Measurements from ENCODE around the gene CEACAM1.
"Not testable (repeated sequence)": the region's sequence is repeated elsewhere in the genome, so short reads cannot be mapped to it uniquely, and the experiment has no call there.

CEACAM1 gene

GRCh38 chr19:42473686-42474085 lies 54.6 kb downstream of the CEACAM1 start:
- DNase-seq (ENCODE audit: low spot score): no peak

DNA sequence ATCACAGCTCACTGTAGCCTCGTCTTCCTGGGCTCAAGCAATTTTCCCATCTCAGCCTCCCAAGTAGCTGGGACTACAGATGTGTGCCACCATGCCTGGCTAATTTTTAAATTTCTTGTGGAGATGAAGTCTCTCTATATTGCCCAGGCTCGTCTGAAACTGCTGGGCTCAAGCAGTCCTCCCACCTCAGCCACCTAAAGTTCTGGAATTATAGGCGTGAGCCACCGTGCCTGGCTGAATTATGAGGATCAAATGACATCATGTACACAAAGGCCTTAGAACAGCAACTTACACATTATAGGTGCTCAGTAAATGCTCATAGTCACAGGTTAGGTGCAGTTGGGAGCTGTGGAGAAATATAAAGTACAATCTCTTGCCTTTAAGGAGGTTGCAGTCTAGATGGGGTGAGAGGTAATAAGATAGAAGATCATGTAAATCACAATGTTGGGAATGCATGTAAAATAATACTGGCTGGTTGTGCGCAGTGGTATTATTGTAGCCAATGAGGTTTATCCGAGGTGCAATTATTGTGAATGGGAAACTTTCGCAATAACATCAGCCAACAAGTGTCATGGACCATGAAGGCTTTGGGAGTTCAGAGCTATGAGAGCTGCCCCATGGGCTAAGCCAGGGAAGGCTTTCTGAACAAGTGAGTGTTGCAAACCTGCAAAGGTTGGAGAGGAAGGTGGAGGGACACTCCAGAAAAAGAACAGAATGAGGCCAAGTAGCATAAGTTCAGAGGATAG lies 55.7 kb downstream of the CEACAM1 start:
- no peak for DNase-seq (ENCODE audit: low spot score)

DNA sequence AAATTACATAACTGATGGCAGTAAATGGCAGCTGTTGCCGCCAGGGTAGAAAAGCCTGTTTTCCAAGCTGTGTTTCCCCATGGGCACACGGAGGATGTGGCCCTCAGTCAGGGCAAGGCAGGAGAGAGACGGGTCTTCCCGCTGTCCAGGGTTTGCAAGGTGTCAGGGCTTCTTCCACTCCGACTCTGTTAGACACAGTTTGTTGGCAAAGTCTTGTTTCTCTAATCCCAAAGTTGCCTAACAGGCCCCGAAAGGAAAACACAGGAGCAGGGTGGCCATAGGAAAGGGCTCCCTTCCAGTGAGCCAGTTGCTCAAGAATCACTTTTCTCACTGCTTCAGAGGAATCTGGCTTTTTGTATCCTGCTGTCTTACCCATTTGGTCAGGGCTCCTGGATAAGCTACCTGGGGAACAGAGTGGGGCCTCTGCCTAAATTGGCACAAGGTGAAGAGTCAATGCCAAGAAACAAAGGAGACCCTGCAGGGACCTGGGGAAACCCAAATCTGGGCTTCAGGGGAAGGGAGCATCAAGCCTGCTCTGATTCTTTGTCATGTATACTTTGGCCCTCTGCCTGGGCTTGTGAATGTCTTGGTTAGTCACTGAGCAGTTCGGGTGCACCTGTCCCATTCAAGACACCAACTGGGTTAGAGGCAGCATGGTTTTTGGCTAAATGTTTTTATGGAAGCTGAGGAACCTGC lies 56.6 kb downstream of the CEACAM1 start:
- DNase-seq (ENCODE audit: low spot score): peak; percentile 33

DNA sequence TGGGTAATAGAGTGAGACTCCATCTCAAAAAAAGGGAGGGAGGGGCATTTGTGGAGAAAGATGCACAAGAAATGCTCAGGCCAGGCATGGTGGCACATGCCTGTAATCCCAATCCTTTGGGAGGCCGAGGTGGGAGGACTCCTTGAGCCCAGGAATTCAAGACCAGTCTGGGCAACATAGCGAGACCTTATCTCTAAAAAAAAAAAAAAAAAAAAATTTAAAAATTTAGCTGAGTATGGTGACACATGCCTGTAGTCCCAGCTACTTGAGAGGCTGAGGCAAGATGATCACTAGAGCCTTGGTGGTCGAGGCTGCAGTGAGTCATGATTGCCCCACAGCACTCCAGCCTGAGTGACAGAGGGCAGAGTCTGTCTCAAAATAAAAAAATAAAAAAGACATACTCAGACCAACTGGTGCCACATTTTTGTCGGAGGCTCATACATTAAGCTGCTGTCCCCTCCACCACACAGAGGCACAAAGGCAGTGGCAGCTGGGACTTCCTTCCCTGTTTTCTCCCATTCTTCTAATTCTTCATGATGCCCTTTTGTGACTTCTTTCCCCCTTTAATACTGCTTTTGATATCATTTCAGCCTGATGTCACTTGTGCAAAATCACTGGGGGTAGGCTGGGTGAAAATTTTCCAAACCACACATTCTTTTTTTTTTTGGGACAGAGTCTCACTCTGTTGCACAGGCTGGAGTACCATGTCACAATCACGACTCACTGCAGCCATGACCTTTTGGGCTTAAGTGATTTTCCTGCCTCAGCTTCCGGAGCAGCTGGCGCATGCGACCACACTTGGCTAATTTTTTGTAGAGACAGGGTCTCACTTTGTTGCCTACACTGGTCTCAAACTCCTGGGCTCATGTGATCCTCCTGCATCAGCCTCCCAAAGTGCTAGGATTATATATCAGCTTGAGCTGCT lies 58.7 kb downstream of the CEACAM1 start:
- no peak for DNase-seq (ENCODE audit: low spot score)

DNA sequence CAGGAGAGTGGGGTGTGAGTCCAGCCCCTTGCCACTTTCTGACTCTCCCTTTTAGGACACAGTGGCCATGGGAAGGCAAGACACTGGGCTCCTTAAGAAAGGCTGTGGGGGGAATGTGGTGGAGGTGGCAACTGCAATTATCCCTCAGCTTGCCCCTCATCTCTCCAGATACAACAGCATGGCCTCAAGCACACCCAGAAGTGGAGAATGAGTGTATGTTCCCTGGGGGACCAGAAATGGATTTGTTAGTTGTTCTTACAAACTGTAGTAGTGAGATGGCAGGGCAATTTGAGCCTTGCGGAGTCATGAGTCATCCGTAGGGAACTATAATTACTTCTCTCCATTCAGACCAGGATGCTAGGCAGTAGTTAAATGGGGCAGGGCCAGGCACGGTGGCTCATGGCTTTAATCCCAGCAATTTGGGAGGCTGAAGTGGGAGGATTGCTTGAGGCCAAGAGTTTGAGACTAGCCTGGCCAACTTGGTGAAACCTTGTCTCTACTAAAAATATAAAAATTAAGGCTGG lies 59.9 kb downstream of the CEACAM1 start:
- no peak for DNase-seq (ENCODE audit: low spot score)

DNA sequence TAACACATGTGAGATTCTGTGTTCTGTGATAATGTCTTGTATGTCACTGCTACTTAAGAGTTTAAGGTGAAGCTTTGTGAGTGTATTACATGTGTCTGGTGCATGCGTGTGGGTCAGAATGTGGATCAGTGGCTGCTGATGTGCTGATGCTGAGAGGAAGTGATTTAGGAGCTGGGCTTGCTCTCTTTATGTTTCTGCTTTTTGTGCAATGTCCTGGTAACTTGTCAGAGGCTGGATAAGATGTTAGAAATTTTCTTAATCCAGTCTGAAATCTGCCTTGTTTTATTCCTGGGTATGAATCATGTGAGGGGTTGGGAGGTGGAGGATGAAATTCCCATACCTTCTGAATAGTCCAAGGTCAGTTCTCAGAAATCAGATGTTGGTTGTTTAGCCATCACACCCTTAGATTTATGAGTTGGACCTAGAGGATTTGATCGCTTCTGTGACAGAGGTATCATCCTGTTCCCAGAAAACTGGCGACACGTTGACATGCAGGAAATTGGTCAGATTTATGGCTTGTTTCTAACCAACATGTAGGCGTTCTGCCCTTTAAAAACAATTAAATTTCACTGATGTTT lies 61.0 kb downstream of the CEACAM1 start:
- no peak for DNase-seq (ENCODE audit: low spot score)

DNA sequence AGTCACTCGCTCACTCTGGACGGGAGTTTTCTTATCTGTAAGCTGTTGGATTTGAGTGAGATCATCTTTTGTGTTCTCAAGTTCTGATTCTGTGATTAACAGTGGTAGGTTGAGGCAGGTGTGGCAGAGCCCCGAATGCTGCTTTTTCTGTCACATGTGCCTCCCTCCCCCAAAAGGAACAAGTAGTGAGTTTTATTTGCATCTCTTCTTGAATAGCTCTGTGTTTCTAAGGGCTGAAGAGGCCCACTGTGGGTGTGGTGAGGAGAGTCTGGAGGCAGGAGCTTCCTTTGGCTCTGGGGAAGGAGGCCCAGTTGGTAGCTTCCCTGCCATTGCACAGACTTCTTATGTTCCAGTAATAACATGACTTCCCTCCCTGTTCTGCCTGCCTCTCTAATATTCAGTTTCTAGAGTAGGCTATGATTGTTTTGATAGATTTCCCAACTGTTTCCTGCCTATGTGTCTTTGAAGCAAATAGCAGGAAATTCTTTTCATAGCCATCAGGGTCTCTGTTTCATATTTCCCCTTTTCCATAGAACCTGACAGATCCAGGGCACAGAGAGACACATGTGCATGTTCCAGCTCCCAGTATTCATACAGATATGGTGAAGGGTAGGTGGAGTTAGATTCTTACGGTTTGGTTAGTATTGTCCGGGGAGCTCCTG lies 61.6 kb downstream of the CEACAM1 start:
- DNase-seq (ENCODE audit: low spot score): no peak

DNA sequence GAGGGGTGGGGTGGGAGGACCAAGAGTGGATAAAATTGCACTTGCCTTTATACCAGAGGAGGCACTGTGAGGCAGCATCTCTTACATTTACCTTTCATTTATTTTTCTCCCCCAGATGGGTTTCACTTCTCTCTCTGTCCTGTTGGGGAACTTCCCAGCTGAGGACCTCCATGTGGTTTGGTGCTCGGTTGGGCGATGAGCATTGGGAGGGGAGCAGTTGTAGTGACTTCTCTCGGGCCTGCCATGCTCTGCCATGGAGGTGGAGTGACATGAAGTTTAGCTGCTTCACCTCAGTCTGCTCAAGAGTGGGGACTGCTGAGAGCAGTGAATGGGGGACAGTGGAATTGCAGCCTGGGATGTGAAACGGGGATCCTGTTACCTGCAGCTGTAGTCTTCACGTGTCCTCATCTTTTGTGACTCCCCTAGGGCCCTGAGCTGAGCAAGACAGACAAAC lies 62.4 kb downstream of the CEACAM1 start:
- DNase-seq (ENCODE audit: low spot score): no peak

- DNase-seq (ENCODE audit: low spot score): no peak
Observed at GRCh38 chr19:42461700-42462324, 66.5 kb downstream of the CEACAM1 start.

- not testable (repeated sequence) for DNase-seq (ENCODE audit: low spot score)
Observed at GRCh38 chr19:42461231-42461630, 67.0 kb downstream of the CEACAM1 start.

DNA sequence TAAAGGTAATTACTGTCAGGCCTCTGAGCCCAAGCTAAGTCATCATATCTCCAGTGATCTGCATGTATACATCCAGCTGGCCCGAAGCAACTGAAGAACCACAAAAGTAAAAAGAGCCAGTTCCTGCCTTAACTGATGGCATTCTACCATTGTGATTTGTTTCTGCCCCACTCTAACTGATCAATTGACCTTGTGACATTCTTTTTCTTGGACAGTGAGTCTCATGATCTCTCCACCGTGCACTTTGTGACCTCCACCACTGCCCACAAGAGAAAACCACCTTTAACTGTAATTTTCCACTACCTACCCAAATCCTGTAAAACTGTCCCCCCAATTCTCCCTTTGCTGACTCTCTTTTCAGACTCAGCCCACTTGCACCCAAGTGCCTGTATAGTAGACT lies 68.4 kb downstream of the CEACAM1 start:
- no peak for DNase-seq (ENCODE audit: low spot score)

Data from cerebellar cortex (tissue), 1 donor.